ENCODE data around the gene MYO1B. TPM values are rescaled to one million over a fixed set of nuclear protein-coding genes. Genes with fewer than 3 reads are reported as not detected.

MYO1B gene
- total RNA-seq, 1 donor from 2014 or later = 81.0 TPM

DNA sequence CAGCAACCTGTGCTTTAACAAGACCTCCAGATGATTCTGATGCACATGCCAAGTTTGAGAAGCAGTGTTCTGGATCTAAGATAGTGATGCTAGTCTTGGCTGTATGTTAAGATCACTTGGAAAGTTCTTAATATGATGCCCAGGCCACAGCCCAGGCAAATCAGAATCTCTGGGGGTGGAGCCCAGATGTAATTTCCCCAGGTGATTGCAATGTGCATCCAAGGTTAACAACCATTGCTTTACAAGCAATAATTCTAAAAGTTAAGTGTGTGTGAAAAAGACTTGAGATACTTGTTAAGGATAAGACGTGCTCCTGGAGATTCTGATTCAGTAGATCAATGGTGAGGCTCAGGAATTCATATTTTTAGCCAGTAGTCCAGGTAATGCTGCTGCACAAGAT, 44.3 kb upstream of the MYO1B start:
- no peak overlapping the region for H3K27ac Mint-ChIP-seq (ENCODE audit: unreplicated experiment)
- H3K9me3 Mint-ChIP-seq (ENCODE audit: unreplicated experiment) = no peaks in the 10 kb centered on the region
- peaks cover 2% of the 10 kb centered on the region for H3K27me3 Mint-ChIP-seq (ENCODE audit: unreplicated experiment)
- no peaks in the 10 kb centered on the region for H3K36me3 Mint-ChIP-seq (ENCODE audit: low read depth, unreplicated experiment)
- H3K4me3 Mint-ChIP-seq (ENCODE audit: unreplicated experiment) = no peak overlapping the region
- peaks cover 14% of the 10 kb centered on the region for H3K4me1 Mint-ChIP-seq (ENCODE audit: unreplicated experiment)
- TF ChIP-seq, protein P1, sequence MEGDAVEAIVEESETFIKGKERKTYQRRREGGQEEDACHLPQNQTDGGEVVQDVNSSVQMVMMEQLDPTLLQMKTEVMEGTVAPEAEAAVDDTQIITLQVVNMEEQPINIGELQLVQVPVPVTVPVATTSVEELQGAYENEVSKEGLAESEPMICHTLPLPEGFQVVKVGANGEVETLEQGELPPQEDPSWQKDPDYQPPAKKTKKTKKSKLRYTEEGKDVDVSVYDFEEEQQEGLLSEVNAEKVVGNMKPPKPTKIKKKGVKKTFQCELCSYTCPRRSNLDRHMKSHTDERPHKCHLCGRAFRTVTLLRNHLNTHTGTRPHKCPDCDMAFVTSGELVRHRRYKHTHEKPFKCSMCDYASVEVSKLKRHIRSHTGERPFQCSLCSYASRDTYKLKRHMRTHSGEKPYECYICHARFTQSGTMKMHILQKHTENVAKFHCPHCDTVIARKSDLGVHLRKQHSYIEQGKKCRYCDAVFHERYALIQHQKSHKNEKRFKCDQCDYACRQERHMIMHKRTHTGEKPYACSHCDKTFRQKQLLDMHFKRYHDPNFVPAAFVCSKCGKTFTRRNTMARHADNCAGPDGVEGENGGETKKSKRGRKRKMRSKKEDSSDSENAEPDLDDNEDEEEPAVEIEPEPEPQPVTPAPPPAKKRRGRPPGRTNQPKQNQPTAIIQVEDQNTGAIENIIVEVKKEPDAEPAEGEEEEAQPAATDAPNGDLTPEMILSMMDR (IDR thresholded peaks at IDR 0.05; ENCODE audit: unreplicated experiment) = no peak
- no peak for DNase-seq (ENCODE audit: low spot score)

- Mint-ChIP-seq H3K4me3 (ENCODE audit: unreplicated experiment) (no peak overlapping the region), H3K27me3 (ENCODE audit: unreplicated experiment) (peaks cover 2% of the 10 kb centered on the region), H3K9me3 (ENCODE audit: unreplicated experiment) (no peaks in the 10 kb centered on the region), H3K27ac (ENCODE audit: unreplicated experiment) (peak overlapping the region; percentile 64), H3K4me1 (ENCODE audit: unreplicated experiment) (peaks cover 14% of the 10 kb centered on the region), H3K36me3 (ENCODE audit: low read depth, unreplicated experiment) (no peaks in the 10 kb centered on the region)
- TF ChIP-seq, protein P1 (IDR thresholded peaks at IDR 0.05; ENCODE audit: unreplicated experiment) = no peak
- no peak for DNase-seq (ENCODE audit: low spot score)
Measured at GRCh38 chr2:191202209-191202721, 42.9 kb upstream of the MYO1B start.

GRCh38 chr2:191202881-191203397, 42.3 kb upstream of the MYO1B start:
- no peaks in the 10 kb centered on the region for H3K36me3 Mint-ChIP-seq (ENCODE audit: low read depth, unreplicated experiment)
- no peaks in the 10 kb centered on the region for H3K9me3 Mint-ChIP-seq (ENCODE audit: unreplicated experiment)
- no peak for DNase-seq (ENCODE audit: low spot score)
- TF ChIP-seq, protein P1 (IDR thresholded peaks at IDR 0.05; ENCODE audit: unreplicated experiment) = no peak
- H3K27ac Mint-ChIP-seq (ENCODE audit: unreplicated experiment) = peak overlapping the region; percentile 68
- H3K4me1 Mint-ChIP-seq (ENCODE audit: unreplicated experiment) = peaks cover 14% of the 10 kb centered on the region
- H3K27me3 Mint-ChIP-seq (ENCODE audit: unreplicated experiment) = peaks cover 2% of the 10 kb centered on the region
- no peak overlapping the region for H3K4me3 Mint-ChIP-seq (ENCODE audit: unreplicated experiment)

DNA sequence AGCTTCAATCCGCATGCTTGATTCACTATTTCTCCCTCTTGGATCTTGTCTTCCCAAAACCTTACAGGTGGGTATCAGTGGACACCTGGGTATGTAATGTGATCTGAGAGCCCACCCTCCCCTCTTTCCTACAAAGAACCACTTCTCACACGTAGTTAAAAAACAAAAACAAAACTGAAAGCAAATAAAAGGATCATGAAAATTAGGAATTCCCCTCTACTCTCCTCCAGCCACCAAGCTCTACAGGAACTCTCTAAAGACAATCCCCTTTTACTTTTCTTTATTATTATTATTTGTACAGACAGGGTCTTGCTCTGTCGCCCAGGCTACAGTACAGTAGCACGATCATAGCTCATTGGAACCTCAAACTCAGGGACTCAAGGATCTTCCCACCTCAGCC, 40.8 kb upstream of the MYO1B start:
- no peak for DNase-seq (ENCODE audit: low spot score)
- Mint-ChIP-seq H3K27ac (ENCODE audit: unreplicated experiment) (no peak overlapping the region), H3K36me3 (ENCODE audit: low read depth, unreplicated experiment) (no peaks in the 10 kb centered on the region)

More for the DNA sequence above, 40.8 kb upstream of the MYO1B start:
- Mint-ChIP-seq H3K4me3 (ENCODE audit: unreplicated experiment) (no peak overlapping the region), H3K9me3 (ENCODE audit: unreplicated experiment) (no peaks in the 10 kb centered on the region), H3K4me1 (ENCODE audit: unreplicated experiment) (peaks cover 14% of the 10 kb centered on the region), H3K27me3 (ENCODE audit: unreplicated experiment) (peaks cover 2% of the 10 kb centered on the region)
- TF ChIP-seq, protein P1 (IDR thresholded peaks at IDR 0.05; ENCODE audit: unreplicated experiment) = no peak
